Heart right ventricle (tissue), 16 donors: ENCODE data around the gene NEDD9. TPM values are rescaled to one million over a fixed set of nuclear protein-coding genes. Genes with fewer than 3 reads are reported as not detected.
A peak's percentile ranks its signal among the peaks of the same experiment; 100 is the strongest.

ENCODE experiments used
- ATAC-seq, 8 donors: fragments of 200-7000 bp; cut with Tn5 transposase; one replicate each; pipeline ENCODE4 v1.9.1; 2020; ENCODE audit warnings: mild to moderate bottlenecking in 8 of 8, moderate library complexity in 8 of 8, moderate number of reproducible peaks in 1 of 8
- DNase-seq, 2 donors: peaks; one replicate each; pipeline ENCODE4 v3.0.0-alpha.2; 2020
- H3K27ac ChIP-seq, 10 donors: fragments of 200-600 bp; sonication (generic) in 2 of 10; one replicate each; pipeline versions ENCODE4 v1.5.0 to v1.8.0; 2020 to 2022; ENCODE audit warnings: mild to moderate bottlenecking in 3 of 10
- H3K27me3 ChIP-seq, 7 donors: fragments of 200-600 bp; one replicate each; pipeline ENCODE4 v1.8.0; 2021 to 2022; ENCODE audit warnings: mild to moderate bottlenecking in 2 of 7
- H3K36me3 ChIP-seq, 9 donors: fragments of 200-600 bp; sonication (generic) in 1 of 9; one replicate each; pipeline versions ENCODE4 v1.5.0 to v1.8.0; 2020 to 2022; ENCODE audit warnings: mild to moderate bottlenecking in 2 of 9
- H3K4me1 ChIP-seq, 9 donors: fragments of 200-600 bp; sonication (generic) in 1 of 9; one replicate each; pipeline versions ENCODE4 v1.5.0 to v1.8.0; 2020 to 2022; ENCODE audit warnings: mild to moderate bottlenecking in 4 of 9
- H3K4me3 ChIP-seq, 10 donors: fragments of 200-600 bp; sonication (generic) in 2 of 10; one replicate each; pipeline versions ENCODE4 v1.5.0 to v1.8.0; 2020 to 2022; ENCODE audit warnings: mild to moderate bottlenecking in 7 of 10, moderate library complexity in 2 of 10
- H3K9me3 ChIP-seq, 11 donors: fragments of 200-600 bp in 10 of 11; sonication (generic) in 2 of 11; one replicate each; pipeline versions ENCODE4 v1.5.0 to v1.8.0; 2013 to 2022; ENCODE audit warnings: mild to moderate bottlenecking in 2 of 11, control low read depth in 1 of 11, moderate library complexity in 1 of 11
- WGBS, 2 donors: extraction: QIAGEN DNeasy Blood & Tissue Kit; methylation state at CpG; one replicate each; pipeline ENCODE4 v1.1.7; 2013; ENCODE audit warnings: inconsistent platforms in 1 of 2; 5-methylcytosine and 5-hydroxymethylcytosine counted together
- intact Hi-C, 10 donors: fragments of 100-400 bp; cut with DNase I; formaldehyde crosslinking; loops; one replicate each; pipeline versions ENCODE4 v1.11.1 to v1.14.2; 2022
- polyA plus RNA-seq, 2 donors: library from polyadenylated mRNA; stranded (reverse); fragments of 200-250 nt; gene quantifications; one replicate each; pipeline ENCODE4 v1.2.3, GENCODE V29; 2013
- total RNA-seq, 10 donors: library from RNA; stranded (reverse); fragmentation: NEBNext Ultra II Directional in 3 of 10; extraction: Animal tissue kit (Norgen Biotek cat#: 25700) in 3 of 10; gene quantifications; one replicate each; pipeline versions ENCODE4 v1.2.1 to v1.2.4, GENCODE V29; 2021 to 2023
- TF ChIP-seq, protein P1 (sequence below), 9 donors: fragments of 200-600 bp; sonication (generic) in 2 of 9; IDR thresholded peaks; one replicate each; pipeline versions ENCODE4 v1.5.0 to v1.8.0; 2021 to 2022; ENCODE audit warnings: antibody characterized with exemption in 9 of 9, mild to moderate bottlenecking in 5 of 9, moderate library complexity in 1 of 9
- donor health status: Arrhythmogenic right ventricular cardiomyopathy.
- donor health status: ischemic (EF 13 %, LVEDD 7.1; RV severe dilation, severe dysfunction).
- donor health status: healthy with polysubstance abuse.
- donor health status: DM: no; HTN: yes; CAD: no.
- donor health status: DM: no; HTN: no; CAD: no.
- donor health status: ischemic (EF 25% LVEDD 6.9; RV normal size, moderate dysfunction).
- donor health status: ischemic (EF 25% LVEDD 5.7; RV mildly dilated, moderate dysfunction).
- donor health status: healthy.
- donor health status: DM: yes; HTN: yes; CAD: no.
- donor health status: Ischemic cardiomyopathy.
- donor health status: ischemic (EF 35%, LVEDD 5.7; RV mildly dilated, moderate dysfunction).
- donor health status: nonischemic (EF 11% LVEDD 7.7; RV severe dilation, severe dysfunction).
- donor health status: DM: yes; HTN: yes; CAD: no.
- donor health status: PGD.
- donor health status: ischemic (EF 29% LVEDD 5.4; RV normal size, mild dysfunction).
- donor health status: nonischemic (EF 23%, LVEDD 6.1; RV moderate dilation, normal function).

The NEDD9 gene
- total and polyA plus RNA-seq, 12 donors: 10.8 to 34.2 (median 23.3) TPM

DNA sequence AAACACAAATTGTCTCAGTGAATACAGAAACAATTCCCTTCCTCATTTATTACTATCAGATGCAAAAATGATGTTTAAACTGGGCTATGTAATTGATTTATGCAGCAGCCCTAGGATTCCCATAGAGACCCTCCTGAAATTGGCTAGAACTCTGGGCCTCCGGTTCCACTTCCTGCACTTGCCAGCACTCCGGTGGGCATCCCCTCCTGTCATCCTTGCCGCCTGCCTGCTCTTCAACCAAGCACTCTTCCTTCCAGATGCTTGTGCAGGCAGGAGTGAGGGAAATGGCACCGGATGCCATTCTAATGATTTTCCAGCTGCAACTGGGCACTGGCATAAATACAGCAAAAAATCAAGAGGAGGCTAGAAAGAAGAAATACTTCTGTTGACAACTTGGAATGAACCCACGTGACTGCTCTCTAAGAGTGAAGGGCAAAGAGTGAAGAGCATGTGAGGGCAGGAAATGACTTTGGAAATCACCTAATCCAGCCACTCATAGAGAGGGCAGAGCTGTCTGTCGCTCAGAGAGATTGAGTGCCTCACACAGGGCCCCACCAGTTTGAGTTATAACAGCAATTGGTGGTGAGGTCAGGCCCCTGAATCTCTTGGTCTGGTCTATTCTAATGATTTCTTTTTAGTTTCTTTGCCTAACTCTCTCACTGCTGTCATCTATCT, 3.7 kb upstream of the NEDD9 start:
- Histone ChIP-seq H3K4me1 (peaks cover 0 to 35% (median 15%) of the 10 kb centered on the region in 9 donors), H3K27ac (no peak overlapping the region), H3K9me3 (no peaks in the 10 kb centered on the region), H3K4me3 (no peak overlapping the region), H3K36me3 (no peaks in the 10 kb centered on the region), H3K27me3 (no peaks in the 10 kb centered on the region)
- intact Hi-C loops: loop anchor here in 5 of 10 donors (10.0 kb wide), 2 partner anchors 61 to 259 kb away; no protein-coding TSS in a partner anchor
- WGBS, 2 donors: 41 to 57% methylated on average over 6 of the region's 6 CpGs
- no peak for DNase-seq
- TF ChIP-seq, protein P1, sequence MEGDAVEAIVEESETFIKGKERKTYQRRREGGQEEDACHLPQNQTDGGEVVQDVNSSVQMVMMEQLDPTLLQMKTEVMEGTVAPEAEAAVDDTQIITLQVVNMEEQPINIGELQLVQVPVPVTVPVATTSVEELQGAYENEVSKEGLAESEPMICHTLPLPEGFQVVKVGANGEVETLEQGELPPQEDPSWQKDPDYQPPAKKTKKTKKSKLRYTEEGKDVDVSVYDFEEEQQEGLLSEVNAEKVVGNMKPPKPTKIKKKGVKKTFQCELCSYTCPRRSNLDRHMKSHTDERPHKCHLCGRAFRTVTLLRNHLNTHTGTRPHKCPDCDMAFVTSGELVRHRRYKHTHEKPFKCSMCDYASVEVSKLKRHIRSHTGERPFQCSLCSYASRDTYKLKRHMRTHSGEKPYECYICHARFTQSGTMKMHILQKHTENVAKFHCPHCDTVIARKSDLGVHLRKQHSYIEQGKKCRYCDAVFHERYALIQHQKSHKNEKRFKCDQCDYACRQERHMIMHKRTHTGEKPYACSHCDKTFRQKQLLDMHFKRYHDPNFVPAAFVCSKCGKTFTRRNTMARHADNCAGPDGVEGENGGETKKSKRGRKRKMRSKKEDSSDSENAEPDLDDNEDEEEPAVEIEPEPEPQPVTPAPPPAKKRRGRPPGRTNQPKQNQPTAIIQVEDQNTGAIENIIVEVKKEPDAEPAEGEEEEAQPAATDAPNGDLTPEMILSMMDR (IDR thresholded peaks at IDR 0.05): no peak
- no peak for ATAC-seq

DNA sequence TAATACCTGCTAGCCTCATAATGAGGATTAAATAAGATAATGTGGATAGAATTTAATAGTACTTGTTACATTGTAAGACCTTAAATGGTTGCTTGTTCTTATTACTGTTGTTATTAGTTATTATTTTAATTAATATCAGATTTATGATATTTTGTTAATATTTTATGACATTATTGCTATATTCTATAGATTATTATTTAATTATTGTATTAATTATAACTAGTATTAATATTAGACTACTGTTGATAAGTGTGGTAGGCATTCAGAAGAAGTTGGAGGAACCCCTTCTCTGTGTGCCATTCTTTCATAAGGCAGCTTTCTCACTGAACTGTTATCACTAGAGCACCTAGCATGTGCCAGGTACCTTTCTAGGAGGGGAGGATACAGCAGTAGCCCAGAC, 2.6 kb upstream of the NEDD9 start:
- TF ChIP-seq, protein P1 (IDR thresholded peaks at IDR 0.05): no peak
- no peaks in the 10 kb centered on the region for H3K36me3 ChIP-seq
- no peak overlapping the region for H3K27ac ChIP-seq
- no peak overlapping the region for H3K4me3 ChIP-seq
- no peaks in the 10 kb centered on the region for H3K27me3 ChIP-seq
- peaks cover 0 to 46% (median 15%) of the 10 kb centered on the region in 9 donors for H3K4me1 ChIP-seq
- no peaks in the 10 kb centered on the region for H3K9me3 ChIP-seq
- DNase-seq (no peak), ATAC-seq (no peak)
- intact Hi-C loops: loop anchor here in 5 of 10 donors (10.0 kb wide), 2 partner anchors 60 to 260 kb away; no protein-coding TSS in a partner anchor

DNA sequence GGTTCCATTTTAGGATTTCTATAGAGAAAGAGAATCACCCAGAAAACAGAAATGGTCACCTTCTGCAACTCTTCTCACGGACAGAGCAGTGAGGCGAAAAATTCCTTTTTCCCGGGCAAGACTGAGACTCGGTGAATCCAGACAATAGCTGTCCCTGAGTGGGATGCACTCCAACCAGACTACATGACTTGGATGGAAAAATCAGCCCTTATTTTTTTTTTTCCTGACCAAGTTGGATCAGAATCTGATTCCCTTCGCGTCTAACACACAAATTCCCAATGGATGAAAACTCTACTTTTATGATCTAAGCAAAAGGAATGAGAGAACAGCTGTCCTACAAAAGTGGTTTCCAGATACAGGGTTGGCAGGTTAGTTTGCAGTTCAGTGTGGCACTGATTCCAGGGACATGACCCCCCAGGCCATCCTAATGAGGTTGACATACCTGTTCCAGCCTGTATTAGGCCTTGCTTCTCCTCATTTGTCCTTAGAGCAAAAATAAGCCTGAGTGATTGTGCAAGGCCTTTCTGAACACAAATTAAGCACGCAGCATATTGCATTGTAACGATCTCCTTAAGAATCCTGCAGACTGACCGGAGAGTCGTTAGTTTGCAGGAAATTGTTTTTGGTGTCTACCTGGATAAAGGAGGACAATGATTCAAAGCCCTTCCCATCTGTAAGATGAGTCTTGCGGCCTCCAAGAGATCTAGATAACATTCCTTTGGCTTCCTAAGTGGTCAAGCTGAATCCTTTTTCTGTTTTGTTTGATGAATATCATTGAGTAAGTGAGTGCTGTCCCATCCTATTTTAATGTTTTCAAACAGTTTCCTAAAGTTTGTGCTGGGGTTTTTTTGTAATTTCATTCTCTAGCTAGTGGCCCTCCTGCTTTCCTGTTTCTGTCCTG, 1.5 kb upstream of the NEDD9 start:
- Histone ChIP-seq H3K36me3 (no peaks in the 10 kb centered on the region), H3K27ac (peak overlapping the region in 9 of 10 donors; percentile 76 to 93 (median 89)), H3K4me3 (peak overlapping the region in 3 of 10 donors; percentile 65 to 75 (median 69)), H3K9me3 (no peaks in the 10 kb centered on the region), H3K27me3 (no peaks in the 10 kb centered on the region), H3K4me1 (peaks cover 0 to 51% (median 17%) of the 10 kb centered on the region in 9 donors)
- intact Hi-C loops: loop anchor here in 7 of 10 donors (5.0 to 10.0 kb wide), 8 partner anchors 59 to 261 kb away; no protein-coding TSS in a partner anchor
- TF ChIP-seq, protein P1 (IDR thresholded peaks at IDR 0.05): no peak
- WGBS, 2 donors: 65 to 69% methylated on average over 11 of the region's 11 CpGs
- DNase-seq: no peak
- no peak for ATAC-seq
